GM10266 (cell line): Measurements from ENCODE around the gene PATL2.
A peak's percentile ranks its signal among the peaks of the same experiment; 100 is the strongest.
"Not testable (repeated sequence)": the region's sequence is repeated elsewhere in the genome, so short reads cannot be mapped to it uniquely, and the experiment has no call there.

Experiments used
- DNase-seq: peaks from one replicate; pipeline ENCODE4 v3.0.0; 2012; ENCODE audit errors: extremely low spot score
- TF ChIP-seq, protein P1 (sequence below): IDR thresholded peaks from 2 replicates; pipeline ENCODE4 v1.5.1; 2012; ENCODE audit warnings: mild to moderate bottlenecking, low read depth; ENCODE audit not compliant: control insufficient read depth, insufficient read depth; ENCODE audit errors: missing control alignments

Gene PATL2

DNA sequence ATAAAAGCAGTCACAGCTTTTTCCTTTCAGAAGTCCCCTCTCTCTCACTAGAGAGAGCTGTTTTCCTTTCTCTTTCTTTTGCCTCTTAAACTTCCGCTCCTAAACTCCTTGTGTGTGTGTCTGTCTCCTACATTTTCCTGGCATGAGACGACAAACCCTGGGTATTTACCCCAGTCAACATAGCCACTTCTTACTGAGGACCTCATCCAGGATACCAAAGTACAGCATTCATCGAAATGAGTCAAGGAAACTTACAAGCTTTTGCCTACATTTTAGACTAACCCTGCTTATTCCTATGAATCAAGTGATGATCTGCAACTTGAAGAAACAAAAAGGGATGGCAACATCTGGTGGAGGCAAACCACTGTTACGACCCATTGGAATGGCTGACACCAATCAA, 16.7 kb downstream of the PATL2 start:
- DNase-seq = no peak
- TF ChIP-seq, protein P1, sequence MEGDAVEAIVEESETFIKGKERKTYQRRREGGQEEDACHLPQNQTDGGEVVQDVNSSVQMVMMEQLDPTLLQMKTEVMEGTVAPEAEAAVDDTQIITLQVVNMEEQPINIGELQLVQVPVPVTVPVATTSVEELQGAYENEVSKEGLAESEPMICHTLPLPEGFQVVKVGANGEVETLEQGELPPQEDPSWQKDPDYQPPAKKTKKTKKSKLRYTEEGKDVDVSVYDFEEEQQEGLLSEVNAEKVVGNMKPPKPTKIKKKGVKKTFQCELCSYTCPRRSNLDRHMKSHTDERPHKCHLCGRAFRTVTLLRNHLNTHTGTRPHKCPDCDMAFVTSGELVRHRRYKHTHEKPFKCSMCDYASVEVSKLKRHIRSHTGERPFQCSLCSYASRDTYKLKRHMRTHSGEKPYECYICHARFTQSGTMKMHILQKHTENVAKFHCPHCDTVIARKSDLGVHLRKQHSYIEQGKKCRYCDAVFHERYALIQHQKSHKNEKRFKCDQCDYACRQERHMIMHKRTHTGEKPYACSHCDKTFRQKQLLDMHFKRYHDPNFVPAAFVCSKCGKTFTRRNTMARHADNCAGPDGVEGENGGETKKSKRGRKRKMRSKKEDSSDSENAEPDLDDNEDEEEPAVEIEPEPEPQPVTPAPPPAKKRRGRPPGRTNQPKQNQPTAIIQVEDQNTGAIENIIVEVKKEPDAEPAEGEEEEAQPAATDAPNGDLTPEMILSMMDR = no peak

- TF ChIP-seq, protein P1 = no peak
Observed at GRCh38 chr15:44692659-44693058, 18.5 kb downstream of the PATL2 start.

DNA sequence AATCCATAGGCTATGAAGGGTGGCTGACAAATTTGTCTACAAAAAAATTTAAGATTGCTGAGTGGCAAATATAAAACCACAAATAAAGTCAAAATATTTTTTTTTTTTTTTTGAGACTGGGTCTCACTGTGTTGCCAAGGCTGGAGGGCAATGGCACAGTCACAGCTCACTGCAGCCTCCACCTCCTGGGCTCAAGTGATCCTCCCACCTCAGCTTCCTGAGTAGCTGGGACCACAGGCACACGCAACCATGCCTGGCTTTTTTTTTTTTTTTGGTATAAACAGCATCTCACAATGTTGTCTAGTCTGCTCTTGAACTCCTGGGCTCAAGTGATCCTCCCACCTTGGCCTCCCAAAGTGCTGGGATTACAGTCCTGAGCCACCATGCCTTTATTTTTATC, 20.9 kb downstream of the PATL2 start:
- not testable (repeated sequence) for DNase-seq

More at GRCh38 chr15:44692659-44693058, 18.5 kb downstream of the PATL2 start:
- no peak for DNase-seq

DNA sequence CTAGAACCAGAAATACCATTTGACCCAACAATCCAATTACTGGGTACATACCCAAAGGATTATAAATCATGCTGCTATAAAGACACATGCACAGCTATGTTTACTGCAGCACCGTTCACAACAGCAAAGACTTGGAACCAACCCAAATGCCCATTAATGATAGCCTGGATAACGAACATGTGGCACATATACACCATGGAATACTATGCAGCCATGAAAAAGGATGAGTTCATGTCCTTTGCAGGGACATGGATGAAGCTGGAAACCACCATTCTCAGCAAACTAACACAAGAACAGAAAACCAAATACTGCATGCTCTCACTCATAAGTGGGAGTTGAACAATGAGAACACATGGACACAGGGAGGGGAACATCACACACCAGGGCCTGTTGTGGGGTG, 21.8 kb downstream of the PATL2 start:
- not testable (repeated sequence) for DNase-seq

DNA sequence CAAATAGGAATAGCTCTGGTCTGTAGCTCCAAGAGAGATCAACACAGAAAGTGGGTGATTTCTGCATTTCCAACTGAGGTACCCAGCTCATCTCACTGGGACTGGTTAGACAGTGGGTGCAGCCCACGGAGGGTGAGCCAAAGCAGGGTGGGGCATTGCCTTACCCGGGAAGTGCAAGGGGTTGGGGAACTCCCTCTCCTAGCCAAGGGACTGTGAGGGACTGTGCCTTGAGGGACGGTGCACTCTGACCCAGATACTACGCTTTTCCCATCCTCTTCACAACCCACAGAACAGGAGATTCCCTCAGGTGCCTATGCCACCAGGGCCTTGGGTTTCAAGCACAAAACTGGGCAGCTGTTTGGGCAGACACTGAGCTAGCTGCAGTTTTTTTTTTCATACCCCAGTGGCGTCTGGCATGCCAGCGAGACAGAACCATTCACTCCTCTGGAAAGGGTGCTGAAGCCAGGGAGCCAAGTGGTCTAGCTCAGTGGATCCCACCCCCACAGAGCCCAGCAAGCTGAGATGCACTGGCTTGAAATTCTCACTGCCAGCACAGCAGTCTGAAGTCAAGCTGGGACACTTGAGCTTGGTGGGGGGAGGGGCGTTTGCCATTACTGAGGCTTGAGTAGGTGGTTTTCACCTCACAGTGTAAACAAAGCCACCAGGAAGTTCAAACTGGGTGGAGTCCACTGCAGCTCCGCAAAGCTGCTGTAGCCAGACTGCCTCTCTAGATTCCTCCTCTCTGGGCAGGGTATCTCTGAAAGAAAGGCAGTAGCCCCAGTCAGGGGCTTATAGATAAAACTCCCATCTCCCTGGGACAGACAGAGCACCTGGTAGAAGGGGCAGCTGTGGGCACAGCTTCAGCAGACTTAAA, 28.1 kb downstream of the PATL2 start:
- not testable (repeated sequence) for DNase-seq

DNA sequence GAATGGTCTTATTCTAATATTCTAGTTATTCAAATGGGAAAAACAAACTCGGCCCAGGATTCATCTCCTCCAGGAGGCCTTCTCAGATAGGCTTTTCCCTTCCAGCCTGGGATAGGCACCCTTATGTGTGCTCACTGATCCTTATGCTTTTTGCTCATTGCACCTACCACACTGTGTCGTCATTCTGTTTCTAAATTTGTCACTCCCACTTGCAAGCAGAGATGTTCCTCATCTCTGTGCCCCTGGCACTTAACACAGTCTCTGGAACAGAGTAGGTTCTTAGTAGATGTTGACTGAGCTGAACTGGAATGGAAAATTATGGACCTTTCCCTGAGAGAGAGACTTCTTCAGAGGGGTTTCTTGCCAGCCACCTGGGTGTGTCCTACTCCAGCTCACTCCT, 28.9 kb downstream of the PATL2 start:
- TF ChIP-seq, protein P1 = no peak
- DNase-seq = no peak

DNA sequence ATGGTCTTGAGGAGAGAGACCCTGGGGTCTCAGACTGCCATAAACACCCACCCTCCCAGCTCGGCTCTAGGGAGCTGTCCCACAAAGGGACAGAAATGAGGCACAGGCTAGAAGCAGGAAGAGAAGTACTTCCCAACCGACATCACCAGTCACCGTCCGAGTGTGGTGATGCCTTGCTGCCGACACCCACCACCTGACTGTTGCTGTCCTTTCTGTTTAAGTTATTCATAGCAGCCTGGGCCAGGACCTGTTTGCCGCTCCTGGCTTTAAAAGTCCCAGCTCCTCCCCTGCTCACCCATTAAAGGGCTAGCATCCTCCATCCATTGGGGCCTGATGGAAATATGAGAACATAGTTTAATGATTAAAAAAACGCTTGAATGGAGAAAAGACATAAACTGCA, 34.4 kb downstream of the PATL2 start:
- TF ChIP-seq, protein P1 = no peak
- peak; percentile 24 for DNase-seq

- DNase-seq = no peak
- TF ChIP-seq, protein P1 = no peak
Observed at GRCh38 chr15:44675911-44676310, 35.2 kb downstream of the PATL2 start.

DNA sequence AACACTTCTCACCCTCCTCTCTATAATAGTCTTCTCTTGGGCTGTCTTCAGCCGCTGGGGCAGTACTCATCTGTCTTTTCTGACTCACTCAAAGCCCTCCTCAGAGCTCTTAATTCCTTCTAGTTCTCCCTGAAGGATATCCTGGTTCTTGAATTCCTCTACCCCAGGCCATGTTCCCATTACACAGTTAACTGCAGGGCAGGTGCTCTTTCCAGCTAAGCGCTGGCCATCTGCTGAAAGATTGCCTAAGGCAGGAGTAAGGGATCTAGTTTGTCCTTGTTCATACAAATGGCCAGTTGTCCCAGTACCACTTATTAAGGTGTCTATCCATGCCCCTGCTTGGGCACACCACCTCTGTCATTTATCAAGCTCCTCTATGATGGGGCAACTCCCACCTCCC, 37.5 kb downstream of the PATL2 start:
- DNase-seq = no peak
- TF ChIP-seq, protein P1 = no peak
